Medulla oblongata (tissue), 1 donor: Measurements from ENCODE around the gene ABHD8.

Experiments
- DNase-seq: peaks from one replicate; pipeline ENCODE4 v3.0.0-alpha.2; 2015; ENCODE audit errors: extremely low spot score

The ABHD8 gene

DNA sequence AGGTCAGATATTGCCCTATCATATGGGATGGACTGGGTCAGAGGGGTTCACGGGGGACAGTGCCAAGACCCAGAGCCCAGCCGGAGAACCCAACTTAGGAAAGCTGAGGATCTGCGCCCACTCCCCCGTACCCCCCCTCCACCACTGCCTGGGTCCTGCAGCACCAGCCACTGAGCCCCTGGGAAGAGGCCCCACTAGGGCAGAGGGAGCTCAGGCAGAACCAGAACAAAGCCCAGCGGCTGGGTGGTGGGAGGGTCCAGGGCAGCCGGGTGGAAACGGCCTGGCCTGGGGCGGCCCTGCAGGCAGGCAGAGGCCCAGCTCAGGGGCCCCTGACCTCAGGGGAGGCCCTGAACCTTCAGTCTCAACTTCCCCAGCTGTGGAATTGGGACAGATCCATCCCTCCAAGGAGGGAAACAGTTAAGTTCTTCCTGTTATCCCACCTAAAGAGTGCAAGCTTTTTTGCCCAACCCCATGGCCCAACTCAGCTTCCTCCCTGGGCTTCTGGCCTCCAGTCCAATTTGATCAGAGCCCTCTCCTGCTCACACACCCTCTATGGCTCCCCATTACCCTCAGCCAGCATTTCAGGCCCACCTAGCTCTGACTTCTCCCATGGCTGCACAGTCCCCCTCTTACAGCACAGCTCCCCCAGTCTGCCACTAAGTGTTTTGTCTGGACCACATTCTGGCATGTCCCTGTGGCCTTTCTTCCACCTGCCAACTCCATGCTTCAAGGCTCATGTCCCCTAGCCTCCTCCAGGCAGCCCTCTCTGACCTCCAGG, 60.6 kb downstream of the ABHD8 start:
- DNase-seq = no peak
